ENCODE measurements around the gene TPPP2.

Gene TPPP2

GRCh38 chr14:21016413-21017190 is 13.4 kb upstream of the TPPP2 start:
- no peak for DNase-seq (ENCODE audit: extremely low read depth, low read depth)
- H3K4me3 ChIP-seq (replicated peaks; ENCODE audit: low read depth, low read length): no peak overlapping the region
- no peak for TF ChIP-seq CTCF (IDR thresholded peaks at IDR 0.05; ENCODE audit: low read depth, low read length, missing control alignments)

GRCh38 chr14:21017528-21018245 is 12.3 kb upstream of the TPPP2 start:
- TF ChIP-seq CTCF (IDR thresholded peaks at IDR 0.05; ENCODE audit: low read depth, low read length, missing control alignments): no peak
- no peak overlapping the region for H3K4me3 ChIP-seq (replicated peaks; ENCODE audit: low read depth, low read length)
- no peak for DNase-seq (ENCODE audit: extremely low read depth, low read depth)

- no peak overlapping the region for H3K4me3 ChIP-seq (replicated peaks; ENCODE audit: low read depth, low read length)
- no peak for DNase-seq (ENCODE audit: extremely low read depth, low read depth)
- no peak for TF ChIP-seq CTCF (IDR thresholded peaks at IDR 0.05; ENCODE audit: low read depth, low read length, missing control alignments)
Observed at GRCh38 chr14:21018286-21018685, 11.7 kb upstream of the TPPP2 start.

- TF ChIP-seq CTCF (IDR thresholded peaks at IDR 0.05; ENCODE audit: low read depth, low read length, missing control alignments): no peak
- H3K4me3 ChIP-seq (replicated peaks; ENCODE audit: low read depth, low read length): no peak overlapping the region
- no peak for DNase-seq (ENCODE audit: extremely low read depth, low read depth)
Observed at GRCh38 chr14:21018781-21019180, 11.2 kb upstream of the TPPP2 start.

- no peak for TF ChIP-seq CTCF (IDR thresholded peaks at IDR 0.05; ENCODE audit: low read depth, low read length, missing control alignments)
- no peak for DNase-seq (ENCODE audit: extremely low read depth, low read depth)
- H3K4me3 ChIP-seq (replicated peaks; ENCODE audit: low read depth, low read length): no peak overlapping the region
Observed at GRCh38 chr14:21019366-21019765, 10.7 kb upstream of the TPPP2 start.

GRCh38 chr14:21020977-21021545 is 9.0 kb upstream of the TPPP2 start:
- no peak for DNase-seq (ENCODE audit: extremely low read depth, low read depth)
- no peak overlapping the region for H3K4me3 ChIP-seq (replicated peaks; ENCODE audit: low read depth, low read length)
- no peak for TF ChIP-seq CTCF (IDR thresholded peaks at IDR 0.05; ENCODE audit: low read depth, low read length, missing control alignments)

Data from HFF-Myc (cell line).